ENCODE results near the gene BORCS8. TPM values are rescaled to one million over a fixed set of nuclear protein-coding genes. Genes with fewer than 3 reads are reported as not detected.

Gene BORCS8
- total and polyA plus RNA-seq, 2 of the 13 experiments (the other 11 are each of a cell fraction or from before 2014, with no cell fraction given) = 9.6 to 13.3 TPM

- TF ChIP-seq TFE3 (CRISPR knock-in tag; IDR thresholded peaks at IDR 0.05) (no peak), LBX2 (CRISPR knock-in tag; IDR thresholded peaks at IDR 0.05; ENCODE audit: borderline replicate concordance) (no peak), FOXA1 (IDR thresholded peaks at IDR 0.05) (no peak), FOXA1 (CRISPR knock-in tag; IDR thresholded peaks at IDR 0.05) (no peak)
These were observed 46.4 kb upstream of the BORCS8 start (continued) for GRCh38 chr19:19238126-19238894.

- no peak overlapping the region for H2AFZ ChIP-seq (ENCODE audit: low read length)
- H3K4me1 ChIP-seq (ENCODE audit: insufficient read depth, low read length) = no peaks in the 10 kb centered on the region
- no peaks in the 10 kb centered on the region for H3K79me2 ChIP-seq (ENCODE audit: insufficient read depth, low read length)
- peaks cover 11% of the 10 kb centered on the region; the same call in 1 of the 2 replicates for H3K9me3 ChIP-seq (ENCODE audit: low read length)
- peaks cover 0 to 11% of the 10 kb centered on the region in 2 experiments; a peak in 2 of 5 replicates for H3K27me3 ChIP-seq (ENCODE audit: control insufficient read depth in 1 of 2, insufficient read depth in 2 of 2, low read length in 2 of 2)
- no peak overlapping the region for H3K9ac ChIP-seq (ENCODE audit: insufficient read depth, low read depth, low read length)
- no peaks in the 10 kb centered on the region for H3K36me3 ChIP-seq (replicated peaks in 1 of 2; ENCODE audit: control insufficient read depth in 1 of 2, insufficient read depth in 2 of 2, low read length in 2 of 2)
- ATAC-seq = no peak
- H3K4me3 ChIP-seq (replicated peaks in 1 of 3; ENCODE audit: insufficient read depth in 1 of 3, low read depth in 2 of 3, low read length in 3 of 3) = no peak overlapping the region
- POLR2A ChIA-PET = no interaction called here
- no peak for FAIRE-seq
- intact Hi-C loops (cut with micrococcal nuclease; ENCODE audit: unreplicated experiment) (no loop called here), in situ Hi-C loops (cut with HindIII; ENCODE audit: extremely low pct_ligation_motif_present, low pct_unique_long_range_greater_than_20kb) (no loop called here)
- H3K4me2 ChIP-seq (ENCODE audit: low read depth, low read length) = no peak overlapping the region
- H4K20me1 ChIP-seq (ENCODE audit: insufficient read depth, low read length) = no peaks in the 10 kb centered on the region
- no TSS peak for BruUV-seq (replicated peaks)
- no peak overlapping the region for H3K27ac ChIP-seq (ENCODE audit: extremely low read length, insufficient read depth, low read length)
- DNase-seq (ENCODE audit: low spot score) = no peak
- TF ChIP-seq RBFOX2 (IDR thresholded peaks at IDR 0.05; ENCODE audit: low read depth, low read length) (no peak), ZUFSP (CRISPR knock-in tag; IDR thresholded peaks at IDR 0.05; ENCODE audit: borderline replicate concordance) (no peak), SMAD1 (CRISPR knock-in tag; IDR thresholded peaks at IDR 0.05; ENCODE audit: borderline replicate concordance, low read depth) (no peak), ZNF788 (CRISPR knock-in tag; IDR thresholded peaks at IDR 0.05; ENCODE audit: borderline replicate concordance) (no peak), SP140L (CRISPR knock-in tag; IDR thresholded peaks at IDR 0.05; ENCODE audit: borderline replicate concordance) (no peak), KDM1A (CRISPR knock-in tag; IDR thresholded peaks at IDR 0.05) (no peak), IKZF4 (CRISPR knock-in tag; IDR thresholded peaks at IDR 0.05; ENCODE audit: borderline replicate concordance, low read depth, not compliant biosample characterization) (no peak), ZNF276 (CRISPR knock-in tag; IDR thresholded peaks at IDR 0.05; ENCODE audit: low read depth) (no peak), CERS6 (CRISPR knock-in tag; IDR thresholded peaks at IDR 0.05) (no peak), ZNF501 (CRISPR knock-in tag; IDR thresholded peaks at IDR 0.05) (no peak)
- CTCF ChIA-PET (ENCODE audit: low intra/inter-chr PET ratio, low total read pairs) = no interaction called here
These were observed 44.2 kb upstream of the BORCS8 start for GRCh38 chr19:19236173-19236572.
